Muscle layer of duodenum (tissue), 2 donors: ENCODE measurements around the gene NTM.

Source experiments
- H3K27ac ChIP-seq: one replicate; pipeline ENCODE4 v1.7.0; 2013; ENCODE audit warnings: mild to moderate bottlenecking, low read length
- H3K27me3 ChIP-seq: one replicate; pipeline ENCODE4 v1.7.0; 2013; ENCODE audit warnings: low read depth, mild to moderate bottlenecking, control low read depth, low read length
- H3K36me3 ChIP-seq, 2 donors: one replicate each; pipeline ENCODE4 v1.7.0; 2013; ENCODE audit warnings: low read length in 2 of 2, control low read depth in 1 of 2, mild to moderate bottlenecking in 1 of 2; ENCODE audit not compliant: insufficient read depth in 2 of 2, control insufficient read depth in 1 of 2
- H3K4me1 ChIP-seq, 2 donors: one replicate each; pipeline ENCODE4 v1.7.0; 2013; ENCODE audit warnings: low read length in 2 of 2, mild to moderate bottlenecking in 2 of 2, control low read depth in 1 of 2, moderate library complexity in 1 of 2; ENCODE audit not compliant: insufficient read depth in 2 of 2, control insufficient read depth in 1 of 2
- H3K4me3 ChIP-seq, 2 donors: one replicate each; pipeline ENCODE4 v1.7.0; 2013; ENCODE audit warnings: low read length in 2 of 2, low read depth in 1 of 2, mild to moderate bottlenecking in 1 of 2
- H3K9me3 ChIP-seq, 2 donors: one replicate each; pipeline ENCODE4 v1.7.0; 2013; ENCODE audit warnings: low read length in 2 of 2, control low read depth in 1 of 2, mild to moderate bottlenecking in 1 of 2; ENCODE audit not compliant: control insufficient read depth in 1 of 2
- donor health status: healthy.

The NTM gene

DNA sequence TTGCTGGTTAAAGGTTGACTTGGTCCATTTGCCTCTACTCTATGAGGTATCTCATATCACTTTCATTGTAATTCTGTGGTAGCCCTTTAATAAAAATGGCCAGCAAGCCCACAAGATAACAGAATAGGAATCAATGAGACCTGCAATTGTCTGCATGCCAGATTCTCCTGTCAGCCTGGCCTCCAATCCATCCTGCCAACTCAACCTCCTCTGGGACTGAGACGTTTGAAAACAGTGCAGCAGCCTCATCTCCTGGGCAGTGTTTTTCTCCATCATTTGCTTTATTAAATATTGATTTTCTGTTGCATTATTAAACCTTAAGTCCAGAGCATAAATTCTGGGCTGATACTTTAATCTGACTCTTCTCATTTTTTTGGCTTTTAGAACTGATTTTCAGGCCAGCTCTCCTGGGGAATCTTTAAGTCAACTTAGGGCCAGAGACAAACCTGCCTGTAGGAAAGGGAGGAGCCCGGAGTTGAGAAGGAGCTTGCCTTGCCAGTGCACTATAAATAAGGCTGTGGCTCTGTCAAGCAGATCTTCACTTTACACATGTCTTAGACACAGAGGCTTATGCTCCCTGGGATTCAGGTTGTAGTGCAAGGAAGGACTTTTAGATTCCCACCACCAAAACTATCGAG, 798.0 kb downstream of the NTM start:
- Histone ChIP-seq H3K27ac (no peak overlapping the region), H3K27me3 (no peaks in the 10 kb centered on the region), H3K4me1 (no peaks in the 10 kb centered on the region), H3K36me3 (no peaks in the 10 kb centered on the region), H3K9me3 (no peaks in the 10 kb centered on the region), H3K4me3 (no peak overlapping the region)

DNA sequence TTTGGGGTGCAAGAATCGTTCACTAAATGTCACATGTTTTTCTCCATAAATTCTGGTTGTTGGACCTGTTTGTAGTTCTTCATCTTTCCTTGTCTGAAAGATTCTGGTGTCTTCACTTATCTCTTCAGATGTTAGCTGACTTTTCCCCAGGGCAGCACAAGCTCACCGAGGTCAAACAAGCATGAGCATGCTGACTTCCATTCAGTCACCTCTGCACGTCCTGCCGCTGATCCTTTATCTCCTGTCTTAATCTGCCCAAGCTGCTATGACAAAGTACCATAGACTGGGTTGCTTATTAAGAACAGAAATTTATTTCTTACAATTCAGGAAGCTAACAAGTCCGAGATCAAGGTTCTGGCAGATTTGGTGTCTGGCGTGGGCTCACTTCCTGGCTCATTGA, 800.6 kb downstream of the NTM start:
- no peaks in the 10 kb centered on the region for H3K27me3 ChIP-seq
- H3K9me3 ChIP-seq, result no peaks in the 10 kb centered on the region
- H3K27ac ChIP-seq, result no peak overlapping the region
- H3K4me3 ChIP-seq, result no peak overlapping the region
- H3K4me1 ChIP-seq, result no peaks in the 10 kb centered on the region
- H3K36me3 ChIP-seq, result no peaks in the 10 kb centered on the region

DNA sequence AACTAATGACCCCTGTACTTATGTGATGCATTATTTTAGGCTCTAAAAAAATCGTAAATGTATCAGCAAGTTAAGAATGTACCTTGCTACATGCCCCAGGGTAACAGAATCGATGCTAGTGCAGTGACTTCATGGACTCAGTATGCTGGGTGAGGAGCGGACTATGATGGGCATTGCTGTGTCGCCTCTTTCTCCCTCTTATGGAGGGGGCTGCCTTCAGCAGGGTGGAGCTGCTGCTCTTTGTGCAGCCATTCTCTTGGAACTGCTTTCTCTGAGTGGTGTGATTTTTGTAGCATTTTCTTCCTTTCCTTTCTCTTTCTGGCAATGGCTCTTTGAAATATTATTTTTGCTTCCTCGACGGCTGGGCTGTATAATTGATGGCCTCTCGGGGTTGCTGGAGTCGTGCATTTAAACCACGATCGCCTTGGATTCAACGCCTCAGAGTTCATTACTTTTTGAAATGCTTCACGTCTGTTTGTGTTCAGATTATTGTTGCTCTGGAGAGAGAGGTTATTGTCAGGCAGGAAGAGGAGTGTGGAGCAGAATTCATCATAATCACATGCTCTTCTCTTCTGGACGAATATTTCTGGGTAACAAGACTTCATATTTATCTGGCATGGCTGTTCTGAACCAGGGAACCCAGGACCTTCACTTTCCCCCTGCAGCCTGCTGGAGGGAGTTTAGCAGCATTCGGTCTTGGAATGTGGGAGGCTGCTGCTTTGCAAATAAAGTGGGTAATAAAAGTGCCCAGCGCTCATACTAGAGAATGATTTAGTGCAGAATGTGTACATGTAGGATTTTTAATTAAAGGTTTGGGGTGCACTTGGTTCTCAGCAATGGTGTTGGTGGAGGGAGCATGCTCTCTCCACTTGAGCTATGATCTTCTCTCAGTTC, 804.2 kb downstream of the NTM start:
- H3K36me3 ChIP-seq, result no peaks in the 10 kb centered on the region
- no peak overlapping the region for H3K27ac ChIP-seq
- H3K4me1 ChIP-seq, result no peaks in the 10 kb centered on the region
- no peaks in the 10 kb centered on the region for H3K9me3 ChIP-seq
- no peaks in the 10 kb centered on the region for H3K27me3 ChIP-seq
- no peak overlapping the region for H3K4me3 ChIP-seq

DNA sequence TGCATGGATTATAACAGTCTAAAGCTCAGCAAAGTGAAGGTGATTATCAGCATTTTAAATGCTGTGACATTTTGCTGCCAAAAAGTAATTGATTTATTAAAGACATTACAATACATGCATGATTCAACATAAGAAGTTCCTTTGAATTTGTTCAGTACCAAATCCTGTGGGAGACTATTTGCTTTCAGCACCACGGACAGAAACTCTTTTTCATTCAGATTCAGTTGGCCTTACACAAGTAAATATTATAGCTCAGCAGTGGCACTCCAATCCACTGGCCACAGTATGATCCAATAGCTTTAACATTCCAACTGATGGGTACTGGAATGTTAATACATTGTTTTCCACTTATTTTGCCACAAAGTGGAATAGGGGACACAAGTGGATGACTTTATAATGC, 806.7 kb downstream of the NTM start:
- Histone ChIP-seq H3K4me3 (no peak overlapping the region), H3K9me3 (no peaks in the 10 kb centered on the region)

DNA sequence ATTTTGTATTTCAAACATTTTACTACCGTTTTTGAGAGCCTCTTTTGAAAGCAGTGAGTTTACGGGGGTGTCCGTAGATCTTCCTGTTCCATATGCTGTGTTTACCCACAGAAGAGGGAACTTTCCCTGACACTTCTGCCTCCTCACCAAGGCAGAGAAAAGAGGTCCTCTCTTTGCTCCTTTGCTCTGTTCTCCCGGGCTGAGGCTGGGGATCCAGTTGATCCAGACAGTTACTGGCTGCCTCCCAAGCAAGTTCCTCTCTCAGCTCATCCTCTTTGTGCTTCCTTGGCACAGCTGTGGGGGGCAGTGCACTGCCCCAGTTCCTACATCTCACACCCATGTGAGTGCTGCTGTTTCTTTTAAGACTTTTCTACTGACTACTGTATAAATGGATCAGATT, 813.7 kb downstream of the NTM start:
- Histone ChIP-seq H3K27me3 (no peaks in the 10 kb centered on the region), H3K4me1 (peaks cover 0 to 8% of the 10 kb centered on the region in 2 donors), H3K27ac (no peak overlapping the region), H3K9me3 (no peaks in the 10 kb centered on the region), H3K4me3 (no peak overlapping the region), H3K36me3 (no peaks in the 10 kb centered on the region)

More for the DNA sequence above, 806.7 kb downstream of the NTM start:
- Histone ChIP-seq H3K27me3 (no peaks in the 10 kb centered on the region), H3K4me1 (no peaks in the 10 kb centered on the region), H3K36me3 (no peaks in the 10 kb centered on the region), H3K27ac (no peak overlapping the region)

DNA sequence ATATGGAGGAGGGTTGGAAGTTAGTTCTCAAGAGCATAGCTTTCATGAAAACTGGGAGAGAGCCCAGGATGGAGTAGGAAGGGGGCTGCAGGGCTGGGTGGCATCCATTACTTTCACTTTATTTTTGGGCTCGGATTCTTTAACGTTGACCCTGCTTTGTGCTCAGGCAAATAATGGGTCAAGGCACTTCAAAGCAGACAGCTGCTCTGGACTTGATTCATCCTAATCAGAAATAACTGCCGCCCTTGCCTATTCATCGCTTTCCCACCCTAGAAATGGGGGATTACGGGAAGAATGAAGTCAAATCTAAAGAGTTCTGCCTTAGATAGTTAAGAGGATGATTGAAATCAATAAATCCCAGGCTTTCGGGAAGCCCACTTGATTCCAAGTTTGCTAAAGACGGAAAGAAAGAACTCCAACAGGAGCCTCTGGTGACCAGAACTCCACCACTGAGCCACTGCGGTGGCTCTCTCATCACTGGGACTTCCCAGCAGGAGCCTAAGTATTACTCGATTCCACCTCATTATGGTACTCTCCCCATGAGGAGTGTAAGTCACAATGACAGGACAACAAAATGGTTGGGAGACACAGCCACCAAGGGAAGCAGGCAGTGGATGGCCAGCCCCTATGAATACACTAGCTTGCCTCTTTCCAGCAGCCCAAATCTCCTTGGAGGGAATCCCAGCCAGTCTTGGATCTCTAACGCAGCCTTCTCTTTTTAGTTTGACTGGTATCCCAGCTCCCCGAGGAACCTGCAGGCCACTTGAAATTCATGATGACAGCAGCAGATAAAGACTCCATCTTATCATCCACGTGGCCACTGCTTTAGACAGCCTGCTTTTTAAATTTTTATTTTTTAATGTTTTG, 815.5 kb downstream of the NTM start:
- peaks cover 0 to 8% of the 10 kb centered on the region in 2 donors for H3K4me1 ChIP-seq
- H3K27me3 ChIP-seq, result no peaks in the 10 kb centered on the region
- no peaks in the 10 kb centered on the region for H3K36me3 ChIP-seq
- no peak overlapping the region for H3K27ac ChIP-seq
- H3K9me3 ChIP-seq, result no peaks in the 10 kb centered on the region
- H3K4me3 ChIP-seq, result no peak overlapping the region

DNA sequence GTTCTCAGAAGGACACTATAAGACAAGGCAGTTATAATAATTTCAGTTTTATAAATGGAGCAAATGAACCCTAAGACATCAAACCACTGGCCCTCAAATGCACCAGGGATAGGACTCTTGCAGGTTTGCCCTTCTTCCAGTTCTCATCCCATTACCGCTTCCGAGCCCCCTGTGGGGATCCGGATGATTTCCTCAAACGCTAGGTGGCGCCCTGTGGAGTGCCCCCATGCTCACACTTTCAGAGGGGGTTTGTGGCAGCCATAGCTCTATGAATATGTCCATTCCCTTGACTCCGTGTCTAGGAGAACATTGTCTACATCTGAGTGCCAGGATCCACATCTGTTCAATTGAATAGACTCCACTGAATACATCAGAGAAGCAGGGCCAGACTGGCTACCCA, 816.3 kb downstream of the NTM start:
- peaks cover 0 to 8% of the 10 kb centered on the region in 2 donors for H3K4me1 ChIP-seq
- H3K4me3 ChIP-seq, result no peak overlapping the region
- H3K36me3 ChIP-seq, result no peaks in the 10 kb centered on the region
- H3K27me3 ChIP-seq, result no peaks in the 10 kb centered on the region
- no peak overlapping the region for H3K27ac ChIP-seq
- H3K9me3 ChIP-seq, result no peaks in the 10 kb centered on the region

DNA sequence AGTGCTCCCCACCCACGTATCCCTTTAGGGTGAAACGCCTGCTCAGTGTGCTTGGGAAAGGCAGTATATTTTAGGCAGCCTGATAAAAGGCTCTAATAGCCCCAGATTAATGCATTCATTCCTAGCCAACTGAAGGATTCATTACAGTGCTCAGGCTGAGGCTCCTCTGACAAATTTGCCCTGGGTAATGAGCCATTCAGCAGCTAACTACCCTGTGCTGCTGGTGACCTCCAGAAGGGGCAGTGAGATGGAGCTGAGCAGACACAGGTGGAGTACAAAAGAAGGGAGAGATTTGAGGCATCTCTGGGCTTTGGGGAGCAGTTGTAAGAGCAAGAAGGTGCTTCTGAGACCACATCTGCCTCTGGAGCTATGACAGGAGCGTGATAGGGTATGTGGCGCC, 817.0 kb downstream of the NTM start:
- H3K9me3 ChIP-seq, result no peaks in the 10 kb centered on the region
- H3K4me1 ChIP-seq, result peaks cover 0 to 8% of the 10 kb centered on the region in 2 donors
- no peak overlapping the region for H3K4me3 ChIP-seq
- no peak overlapping the region for H3K27ac ChIP-seq
- no peaks in the 10 kb centered on the region for H3K27me3 ChIP-seq
- no peaks in the 10 kb centered on the region for H3K36me3 ChIP-seq

DNA sequence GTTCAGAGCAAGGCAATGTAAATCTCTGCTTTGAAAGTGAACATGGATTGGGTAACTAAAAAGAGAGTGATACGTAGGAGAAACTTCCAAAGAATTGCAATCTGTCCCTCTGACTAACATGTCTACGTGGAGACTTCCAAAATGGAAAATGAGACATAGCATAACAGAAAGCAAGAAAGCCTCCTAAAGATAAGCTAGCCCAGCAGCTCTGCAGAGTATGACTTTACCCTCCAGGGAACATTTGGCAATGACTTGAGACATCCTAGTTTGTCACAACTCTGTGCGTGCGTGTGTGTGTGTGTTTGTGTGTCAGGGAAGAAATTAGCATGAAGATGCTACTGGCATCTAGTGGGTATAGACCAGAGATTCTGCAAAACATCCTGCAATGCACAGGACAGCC, 817.4 kb downstream of the NTM start:
- no peaks in the 10 kb centered on the region for H3K9me3 ChIP-seq

DNA sequence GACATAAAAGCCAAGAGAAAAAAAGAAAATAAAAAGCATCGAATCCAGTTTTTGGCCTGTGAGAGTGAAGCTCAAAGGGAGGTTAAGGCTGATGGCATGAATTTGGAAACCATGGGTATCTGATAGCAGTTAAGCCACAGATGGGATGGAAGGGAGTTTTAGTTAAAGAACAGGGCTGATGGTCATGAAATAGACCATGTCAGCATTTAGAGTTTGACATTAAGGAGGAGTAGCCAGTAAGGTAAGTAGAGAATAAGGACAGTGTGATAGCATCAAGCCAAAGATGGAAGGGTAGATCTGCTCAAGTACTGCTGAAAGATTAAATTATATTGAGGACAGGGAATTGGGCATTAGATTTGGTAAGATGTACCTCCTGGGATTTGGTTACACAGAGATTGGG, 826.5 kb downstream of the NTM start:
- Histone ChIP-seq H3K27me3 (no peaks in the 10 kb centered on the region), H3K4me3 (no peak overlapping the region), H3K27ac (no peak overlapping the region), H3K36me3 (no peaks in the 10 kb centered on the region), H3K9me3 (no peaks in the 10 kb centered on the region), H3K4me1 (no peaks in the 10 kb centered on the region)

More for the DNA sequence above, 817.4 kb downstream of the NTM start:
- Histone ChIP-seq H3K27me3 (no peaks in the 10 kb centered on the region), H3K27ac (no peak overlapping the region), H3K4me3 (no peak overlapping the region), H3K36me3 (no peaks in the 10 kb centered on the region), H3K4me1 (peaks cover 0 to 8% of the 10 kb centered on the region in 2 donors)

DNA sequence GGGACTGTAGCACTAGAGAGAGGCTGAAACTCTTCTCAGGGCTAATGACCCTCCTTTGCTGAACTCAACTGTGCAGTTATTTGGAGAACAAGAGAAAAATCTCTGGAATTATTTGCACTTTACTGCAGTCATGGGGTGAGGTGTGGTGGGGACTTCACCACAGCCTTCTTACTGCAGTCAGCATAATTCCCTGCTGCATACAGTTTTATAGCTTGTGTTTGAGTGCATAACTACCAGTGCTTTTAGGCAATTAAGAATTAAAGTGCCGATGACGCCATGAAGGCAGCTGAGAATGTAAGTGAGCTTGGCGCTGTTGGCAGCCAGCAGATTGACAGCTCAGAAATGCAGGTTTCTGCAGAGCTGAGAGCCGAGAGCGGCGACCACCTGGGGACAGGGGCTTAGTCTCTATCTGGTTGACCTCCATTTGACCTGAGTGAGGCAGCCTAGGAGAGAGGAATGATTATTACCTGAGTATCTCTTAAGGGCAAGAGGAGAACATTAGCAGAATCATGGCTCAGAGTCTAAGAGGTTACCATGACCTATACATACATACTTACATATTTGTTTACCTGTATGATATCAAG, 830.0 kb downstream of the NTM start:
- Histone ChIP-seq H3K4me1 (no peaks in the 10 kb centered on the region), H3K36me3 (no peaks in the 10 kb centered on the region), H3K4me3 (no peak overlapping the region), H3K27me3 (no peaks in the 10 kb centered on the region), H3K9me3 (no peaks in the 10 kb centered on the region), H3K27ac (no peak overlapping the region)
